ENCODE measurements around the gene HDAC10.

Gene HDAC10

GRCh38 chr22:50272044-50272802 lies 21.2 kb upstream of the HDAC10 start:
- peaks cover 34 to 45% of the 10 kb centered on the region in 2 experiments for H3K36me3 ChIP-seq (ENCODE audit: control insufficient read depth in 1 of 2, insufficient read depth in 2 of 2, low read depth in 1 of 2, low read length in 2 of 2)
- H3K4ac ChIP-seq (ENCODE audit: low read depth in 1 of 2, low read length in 2 of 2), result peak overlapping the region in 1 of 2 experiments; percentile 48
- peak overlapping the region in 1 of 2 experiments; percentile 23 for H3K4me3 ChIP-seq (ENCODE audit: insufficient read depth in 1 of 2, low read depth in 1 of 2, low read length in 2 of 2)
- WGBS, result 36% methylated on average over 22 of the region's 26 CpGs
- no peak overlapping the region for H3K14ac ChIP-seq (ENCODE audit: low read length in 2 of 2)
- H3K18ac ChIP-seq (ENCODE audit: low read depth in 1 of 2, low read length in 2 of 2), result peak overlapping the region in 1 of 2 experiments; percentile 83
- H2BK120ac ChIP-seq (ENCODE audit: low read depth, low read length), result no peak overlapping the region
- H3K27me3 ChIP-seq (ENCODE audit: control insufficient read depth in 1 of 2, insufficient read depth in 1 of 2, low read length in 2 of 2), result peaks cover 0 to under 1% of the 10 kb centered on the region in 2 experiments
- H4K8ac ChIP-seq (ENCODE audit: low read length), result no peak overlapping the region
- H2BK15ac ChIP-seq (ENCODE audit: low read depth, poor library complexity, severe bottlenecking), result no peak overlapping the region
- no peak overlapping the region for H2AFZ ChIP-seq (ENCODE audit: low read depth, low read length)
- H3K79me1 ChIP-seq (replicated peaks; ENCODE audit: low read length, poor library complexity, severe bottlenecking), result peaks cover 2% of the 10 kb centered on the region
- H3K4me2 ChIP-seq (ENCODE audit: low read length, poor library complexity, severe bottlenecking), result peak overlapping the region; percentile 38
- H4K91ac ChIP-seq (ENCODE audit: low read length), result no peak overlapping the region
- no peak for DNase-seq
- peak overlapping the region in 1 of 2 experiments; percentile 47 for H2BK12ac ChIP-seq (ENCODE audit: low read length in 2 of 2)
- no peak overlapping the region for H3K23ac ChIP-seq (ENCODE audit: low read length in 2 of 2)
- no peak overlapping the region for H2AK5ac ChIP-seq (ENCODE audit: low read length, severe bottlenecking)
- H2BK5ac ChIP-seq (ENCODE audit: low read depth, low read length, poor library complexity, severe bottlenecking), result no peak overlapping the region
- H3K9ac ChIP-seq (ENCODE audit: low read length), result no peak overlapping the region
- H3K27ac ChIP-seq (ENCODE audit: low read length, poor library complexity, severe bottlenecking), result no peak overlapping the region
- no peaks in the 10 kb centered on the region for H3K9me3 ChIP-seq (ENCODE audit: control insufficient read depth, low read length)
- peaks cover 46% of the 10 kb centered on the region for H3K4me1 ChIP-seq (ENCODE audit: control insufficient read depth, insufficient read depth, low read depth, low read length)

- peak; percentile 69 for DNase-seq
- Histone ChIP-seq H3K27me3 (ENCODE audit: control insufficient read depth in 1 of 2, insufficient read depth in 1 of 2, low read length in 2 of 2) (peaks cover 0 to 7% of the 10 kb centered on the region in 2 experiments), H4K8ac (ENCODE audit: low read length) (no peak overlapping the region), H2BK120ac (ENCODE audit: low read depth, low read length) (no peak overlapping the region), H3K4me1 (ENCODE audit: control insufficient read depth, insufficient read depth, low read depth, low read length) (peaks cover 47% of the 10 kb centered on the region), H2BK15ac (ENCODE audit: low read depth, poor library complexity, severe bottlenecking) (no peak overlapping the region), H3K14ac (ENCODE audit: low read length in 2 of 2) (no peak overlapping the region), H3K4me2 (ENCODE audit: low read length, poor library complexity, severe bottlenecking) (peak overlapping the region; percentile 95), H4K91ac (ENCODE audit: low read length) (no peak overlapping the region), H3K79me1 (replicated peaks; ENCODE audit: low read length, poor library complexity, severe bottlenecking) (peaks cover 2% of the 10 kb centered on the region), H3K23ac (ENCODE audit: low read length in 2 of 2) (no peak overlapping the region), H3K18ac (ENCODE audit: low read depth in 1 of 2, low read length in 2 of 2) (peak overlapping the region in 1 of 2 experiments; percentile 83), H2AFZ (ENCODE audit: low read depth, low read length) (no peak overlapping the region), H3K9ac (ENCODE audit: low read length) (no peak overlapping the region), H3K36me3 (ENCODE audit: control insufficient read depth in 1 of 2, insufficient read depth in 2 of 2, low read depth in 1 of 2, low read length in 2 of 2) (peaks cover 27 to 45% of the 10 kb centered on the region in 2 experiments), H2BK5ac (ENCODE audit: low read depth, low read length, poor library complexity, severe bottlenecking) (no peak overlapping the region), H3K4me3 (ENCODE audit: insufficient read depth in 1 of 2, low read depth in 1 of 2, low read length in 2 of 2) (peak overlapping the region; percentile 23 to 75), H3K27ac (ENCODE audit: low read length, poor library complexity, severe bottlenecking) (no peak overlapping the region), H3K4ac (ENCODE audit: low read depth in 1 of 2, low read length in 2 of 2) (peak overlapping the region in 1 of 2 experiments; percentile 22), H2AK5ac (ENCODE audit: low read length, severe bottlenecking) (no peak overlapping the region), H3K9me3 (ENCODE audit: control insufficient read depth, low read length) (no peaks in the 10 kb centered on the region), H2BK12ac (ENCODE audit: low read length in 2 of 2) (no peak overlapping the region)
- WGBS, result 3% methylated on average over 21 of the region's 45 CpGs
Measured at GRCh38 chr22:50271519-50271970, 20.5 kb upstream of the HDAC10 start.

GRCh38 chr22:50270666-50271394 lies 19.8 kb upstream of the HDAC10 start:
- Histone ChIP-seq H3K18ac (ENCODE audit: low read depth in 1 of 2, low read length in 2 of 2) (no peak overlapping the region), H3K4me3 (ENCODE audit: insufficient read depth in 1 of 2, low read depth in 1 of 2, low read length in 2 of 2) (peak overlapping the region; percentile 61 to 75), H2BK15ac (ENCODE audit: low read depth, poor library complexity, severe bottlenecking) (peak overlapping the region; percentile 35), H3K27ac (ENCODE audit: low read length, poor library complexity, severe bottlenecking) (no peak overlapping the region), H3K27me3 (ENCODE audit: control insufficient read depth in 1 of 2, insufficient read depth in 1 of 2, low read length in 2 of 2) (peaks cover 0 to 11% of the 10 kb centered on the region in 2 experiments), H3K23ac (ENCODE audit: low read length in 2 of 2) (peak overlapping the region in 1 of 2 experiments; percentile 51), H2BK120ac (ENCODE audit: low read depth, low read length) (no peak overlapping the region), H4K91ac (ENCODE audit: low read length) (no peak overlapping the region), H3K36me3 (ENCODE audit: control insufficient read depth in 1 of 2, insufficient read depth in 2 of 2, low read depth in 1 of 2, low read length in 2 of 2) (peaks cover 21 to 40% of the 10 kb centered on the region in 2 experiments), H4K8ac (ENCODE audit: low read length) (no peak overlapping the region), H2BK5ac (ENCODE audit: low read depth, low read length, poor library complexity, severe bottlenecking) (no peak overlapping the region), H3K4ac (ENCODE audit: low read depth in 1 of 2, low read length in 2 of 2) (no peak overlapping the region), H2AK5ac (ENCODE audit: low read length, severe bottlenecking) (no peak overlapping the region), H3K4me1 (ENCODE audit: control insufficient read depth, insufficient read depth, low read depth, low read length) (peaks cover 43% of the 10 kb centered on the region), H3K14ac (ENCODE audit: low read length in 2 of 2) (no peak overlapping the region), H3K4me2 (ENCODE audit: low read length, poor library complexity, severe bottlenecking) (peak overlapping the region; percentile 95), H3K9ac (ENCODE audit: low read length) (peak overlapping the region; percentile 43), H3K9me3 (ENCODE audit: control insufficient read depth, low read length) (no peaks in the 10 kb centered on the region), H2AFZ (ENCODE audit: low read depth, low read length) (no peak overlapping the region), H3K79me1 (replicated peaks; ENCODE audit: low read length, poor library complexity, severe bottlenecking) (peaks cover 1% of the 10 kb centered on the region), H2BK12ac (ENCODE audit: low read length in 2 of 2) (no peak overlapping the region)
- WGBS, result 6% methylated on average over 53 of the region's 53 CpGs
- DNase-seq, result peak; percentile 81
